ENCODE data around the gene RNPEPL1. TPM values are rescaled to one million over a fixed set of nuclear protein-coding genes. Genes with fewer than 3 reads are reported as not detected.

Gene RNPEPL1
- total RNA-seq, 1 donor from 2014 or later = 15.7 TPM

DNA sequence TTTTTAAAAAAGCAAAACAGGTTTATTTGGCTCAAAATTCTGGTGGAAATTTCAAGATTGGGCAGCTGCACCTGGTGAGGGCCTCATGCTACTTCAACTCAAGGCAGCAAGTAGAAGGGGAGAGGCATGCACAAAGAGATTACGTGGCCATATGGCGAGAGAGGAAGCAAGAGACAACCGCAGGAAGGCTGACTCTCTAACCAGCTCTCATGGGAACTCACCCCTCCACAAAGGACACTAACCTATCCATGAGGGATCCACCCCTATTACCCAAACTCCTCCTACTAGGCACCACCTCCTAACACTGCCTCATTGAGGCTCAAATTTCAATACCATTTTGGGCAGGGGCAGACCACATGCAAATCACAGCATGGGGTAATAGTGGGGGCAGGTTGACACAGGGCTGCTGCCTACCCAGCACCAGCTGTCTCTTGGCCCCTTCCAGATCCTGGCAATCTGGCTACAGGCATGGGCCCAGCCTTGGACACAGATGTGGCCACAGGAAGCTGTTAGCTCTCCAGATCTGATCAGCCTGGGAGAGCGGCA is 16.3 kb downstream of the RNPEPL1 start:
- H3K9me3 ChIP-seq (ENCODE audit: control insufficient read depth in 3 of 3, low read length in 3 of 3) = peaks cover 0 to 2% (median 0%) of the 10 kb centered on the region in 3 donors
- H3K9ac ChIP-seq (ENCODE audit: low read depth in 1 of 3, low read length in 3 of 3) = peak overlapping the region in 2 of 3 donors; percentile 98 to 99
- no peaks in the 10 kb centered on the region for H3K27me3 ChIP-seq (ENCODE audit: control insufficient read depth in 3 of 3, insufficient read depth in 3 of 3, low read length in 3 of 3)
- H3K36me3 ChIP-seq (ENCODE audit: control insufficient read depth in 3 of 3, insufficient read depth in 3 of 3, low read length in 3 of 3) = peaks cover 3 to 7% (median 3%) of the 10 kb centered on the region in 3 donors
- peak overlapping the region; percentile 96 to 98 (median 98) for H3K4me3 ChIP-seq (ENCODE audit: low read length in 3 of 3)
- H3K27ac ChIP-seq (ENCODE audit: low read depth, low read length) = no peak overlapping the region
- H3K4me1 ChIP-seq (ENCODE audit: control insufficient read depth in 3 of 3, insufficient read depth in 3 of 3, low read length in 3 of 3) = peaks cover 38 to 57% (median 38%) of the 10 kb centered on the region in 3 donors

DNA sequence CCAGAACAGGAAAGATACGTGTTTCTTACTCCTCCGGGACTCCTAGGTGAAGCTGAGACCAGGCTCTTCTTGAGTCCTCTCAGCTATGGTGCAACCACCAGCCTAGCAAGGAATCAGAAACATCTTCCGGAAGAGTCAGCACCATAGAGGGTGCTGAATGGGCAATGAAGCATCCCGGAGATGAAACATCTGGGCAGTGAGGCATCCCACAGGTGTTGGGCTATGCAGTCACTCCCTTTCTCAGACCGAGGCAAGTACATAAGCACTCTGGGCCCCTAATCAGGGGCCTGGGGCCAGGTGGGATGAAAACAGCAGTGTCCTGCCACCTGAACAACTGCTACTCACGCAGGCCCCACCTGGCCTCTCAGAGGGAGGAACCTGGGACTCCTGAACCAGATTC is 16.8 kb downstream of the RNPEPL1 start:
- Histone ChIP-seq H3K27ac (ENCODE audit: low read depth, low read length) (no peak overlapping the region), H3K36me3 (ENCODE audit: control insufficient read depth in 3 of 3, insufficient read depth in 3 of 3, low read length in 3 of 3) (peaks cover 8 to 10% (median 8%) of the 10 kb centered on the region in 3 donors), H3K9ac (ENCODE audit: low read depth in 1 of 3, low read length in 3 of 3) (peak overlapping the region; percentile 98 to 99 (median 99)), H3K9me3 (ENCODE audit: control insufficient read depth in 3 of 3, low read length in 3 of 3) (peaks cover 0 to 2% (median 0%) of the 10 kb centered on the region in 3 donors), H3K4me1 (ENCODE audit: control insufficient read depth in 3 of 3, insufficient read depth in 3 of 3, low read length in 3 of 3) (peaks cover 33 to 52% (median 33%) of the 10 kb centered on the region in 3 donors), H3K27me3 (ENCODE audit: control insufficient read depth in 3 of 3, insufficient read depth in 3 of 3, low read length in 3 of 3) (no peaks in the 10 kb centered on the region), H3K4me3 (ENCODE audit: low read length in 3 of 3) (peak overlapping the region; percentile 96 to 98 (median 98))

DNA sequence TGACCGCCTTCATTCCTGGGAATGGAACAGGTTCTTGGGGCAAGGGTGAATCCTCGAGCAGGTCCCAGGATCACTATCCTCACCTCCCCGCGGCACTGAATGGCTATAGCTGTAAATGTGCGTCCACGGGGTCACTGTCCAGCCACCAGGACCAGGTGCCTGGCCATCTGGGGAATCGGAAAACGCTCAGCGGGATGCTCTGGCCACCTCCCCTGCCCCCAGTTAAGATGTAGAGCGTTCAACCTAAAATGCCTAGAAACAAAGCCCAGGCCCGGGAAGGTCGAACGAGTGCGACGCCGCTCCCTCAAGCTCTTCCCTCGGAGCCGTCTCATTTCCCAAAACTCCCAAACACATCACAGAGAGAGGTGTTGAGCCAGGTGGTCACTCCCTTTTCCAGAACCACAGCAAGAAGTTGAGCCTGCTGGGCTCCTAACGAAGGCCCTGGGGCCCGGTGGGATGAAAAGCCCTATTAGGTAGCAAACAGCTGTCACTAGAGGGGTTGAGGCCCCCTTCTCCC is 17.5 kb downstream of the RNPEPL1 start:
- Histone ChIP-seq H3K9ac (ENCODE audit: low read depth in 1 of 3, low read length in 3 of 3) (peak overlapping the region; percentile 98 to 99 (median 99)), H3K4me3 (ENCODE audit: low read length in 3 of 3) (peak overlapping the region; percentile 96 to 98 (median 98)), H3K36me3 (ENCODE audit: control insufficient read depth in 3 of 3, insufficient read depth in 3 of 3, low read length in 3 of 3) (peaks cover 10 to 16% (median 10%) of the 10 kb centered on the region in 3 donors), H3K27me3 (ENCODE audit: control insufficient read depth in 3 of 3, insufficient read depth in 3 of 3, low read length in 3 of 3) (no peaks in the 10 kb centered on the region), H3K27ac (ENCODE audit: low read depth, low read length) (peak overlapping the region; percentile 92), H3K9me3 (ENCODE audit: control insufficient read depth in 3 of 3, low read length in 3 of 3) (peaks cover 0 to 2% (median 0%) of the 10 kb centered on the region in 3 donors), H3K4me1 (ENCODE audit: control insufficient read depth in 3 of 3, insufficient read depth in 3 of 3, low read length in 3 of 3) (peaks cover 31 to 48% (median 31%) of the 10 kb centered on the region in 3 donors)

DNA sequence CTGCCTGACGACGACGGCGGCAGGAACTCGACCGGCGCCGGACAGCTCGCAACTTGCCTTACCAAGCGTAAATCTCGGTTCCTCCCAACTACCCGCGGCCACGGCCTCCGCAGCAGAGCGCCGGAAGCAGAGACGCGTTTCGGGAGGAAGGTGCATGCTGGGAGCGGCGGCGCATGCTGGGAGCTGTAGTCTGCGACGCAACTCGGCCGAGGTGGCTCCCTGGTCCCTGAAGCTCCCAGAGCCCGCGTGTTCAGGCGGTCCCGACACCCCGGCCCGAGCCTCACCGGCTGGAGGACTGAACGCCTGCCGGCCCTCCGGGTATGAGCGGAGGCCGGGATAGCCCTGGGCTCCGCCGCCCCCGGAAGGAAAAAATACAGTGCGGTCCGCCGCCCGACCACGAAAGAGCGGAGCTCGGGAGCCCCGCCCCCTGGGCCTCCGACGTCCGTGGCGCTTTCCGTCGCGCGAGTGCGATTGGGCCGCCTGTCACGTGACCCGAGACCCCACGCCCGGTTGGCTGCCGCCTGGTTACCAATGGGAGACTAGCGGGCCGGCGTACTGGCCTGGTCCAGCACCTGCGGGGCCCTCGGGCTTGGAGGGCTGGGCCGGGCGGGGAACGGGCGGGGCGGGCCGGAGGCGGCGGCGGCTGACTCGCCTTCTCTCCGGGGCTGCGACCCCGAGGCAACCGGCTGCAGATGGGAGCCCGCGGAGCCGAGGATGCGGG is 18.1 kb downstream of the RNPEPL1 start, which contains the start of gene CAPN10:
Gene CAPN10 (plus strand): TSS at position 537 of the 721 bp plus-strand sequence. CDS start 178 bp downstream, at position 715.
- H3K4me1 ChIP-seq (ENCODE audit: control insufficient read depth in 3 of 3, insufficient read depth in 3 of 3, low read length in 3 of 3) = peaks cover 31 to 47% (median 31%) of the 10 kb centered on the region in 3 donors

DNA sequence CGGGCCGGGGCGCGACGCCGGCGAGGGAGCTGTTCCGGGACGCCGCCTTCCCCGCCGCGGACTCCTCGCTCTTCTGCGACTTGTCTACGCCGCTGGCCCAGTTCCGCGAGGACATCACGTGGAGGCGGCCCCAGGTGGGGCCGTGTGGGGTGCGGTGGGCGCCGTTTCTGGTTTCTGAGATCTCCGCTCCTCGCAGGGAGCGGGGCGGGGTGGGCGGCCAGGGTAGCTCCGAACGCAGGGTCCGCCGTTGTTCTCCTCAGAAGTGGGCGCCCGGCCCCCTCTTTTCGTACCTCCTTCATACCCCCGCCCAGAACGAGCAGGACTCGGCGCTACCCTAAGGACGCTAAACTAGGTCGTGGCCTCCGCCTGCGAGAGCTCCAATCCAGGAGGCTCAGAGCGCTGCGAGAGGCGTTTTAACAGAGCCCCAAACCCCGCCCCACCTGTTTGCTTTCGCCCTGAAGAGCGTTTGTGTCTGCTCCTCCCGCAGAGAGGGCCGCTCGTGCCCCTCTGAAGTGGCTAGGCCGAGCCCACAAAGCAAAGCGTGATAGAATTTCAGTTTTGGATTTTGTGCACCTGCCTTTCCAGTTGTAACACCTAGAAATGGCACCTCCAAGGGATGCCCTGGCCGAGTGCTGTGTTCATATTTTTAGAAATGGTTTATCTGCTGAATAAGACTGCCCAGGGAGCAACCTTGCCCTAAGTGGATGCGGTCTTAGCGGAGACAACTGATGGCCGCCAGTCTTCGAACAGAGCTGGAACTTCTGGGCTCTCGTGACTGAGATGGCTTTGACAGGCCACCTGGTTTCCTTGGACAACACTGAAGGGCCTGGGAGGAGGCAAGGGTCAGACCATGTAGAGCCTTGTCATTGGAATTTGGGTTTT is 18.9 kb downstream of the RNPEPL1 start:
- no peaks in the 10 kb centered on the region for H3K27me3 ChIP-seq (ENCODE audit: control insufficient read depth in 3 of 3, insufficient read depth in 3 of 3, low read length in 3 of 3)
- H3K9ac ChIP-seq (ENCODE audit: low read depth in 1 of 3, low read length in 3 of 3) = peak overlapping the region; percentile 87 to 99 (median 98)
- peak overlapping the region; percentile 92 for H3K27ac ChIP-seq (ENCODE audit: low read depth, low read length)
- peaks cover 31 to 47% (median 31%) of the 10 kb centered on the region in 3 donors for H3K4me1 ChIP-seq (ENCODE audit: control insufficient read depth in 3 of 3, insufficient read depth in 3 of 3, low read length in 3 of 3)
- H3K36me3 ChIP-seq (ENCODE audit: control insufficient read depth in 3 of 3, insufficient read depth in 3 of 3, low read length in 3 of 3) = peaks cover 21% of the 10 kb centered on the region in 3 donors
- no peaks in the 10 kb centered on the region for H3K9me3 ChIP-seq (ENCODE audit: control insufficient read depth in 3 of 3, low read length in 3 of 3)
- H3K4me3 ChIP-seq (ENCODE audit: low read length in 3 of 3) = peak overlapping the region; percentile 79 to 98 (median 81)

More for the DNA sequence above, 18.1 kb downstream of the RNPEPL1 start, which contains the start of gene CAPN10:
- Histone ChIP-seq H3K4me3 (ENCODE audit: low read length in 3 of 3) (peak within 1 kb of the TSS; percentile 96 to 98 (median 98)), H3K9me3 (ENCODE audit: control insufficient read depth in 3 of 3, low read length in 3 of 3) (no peaks in the 10 kb centered on the region), H3K36me3 (ENCODE audit: control insufficient read depth in 3 of 3, insufficient read depth in 3 of 3, low read length in 3 of 3) (peaks cover 14 to 19% (median 16%) of the 10 kb centered on the region in 3 donors), H3K27me3 (ENCODE audit: control insufficient read depth in 3 of 3, insufficient read depth in 3 of 3, low read length in 3 of 3) (no peaks in the 10 kb centered on the region), H3K27ac (ENCODE audit: low read depth, low read length) (peak within 1 kb of the TSS; percentile 92), H3K9ac (ENCODE audit: low read depth in 1 of 3, low read length in 3 of 3) (peak within 1 kb of the TSS; percentile 98 to 99 (median 99))

DNA sequence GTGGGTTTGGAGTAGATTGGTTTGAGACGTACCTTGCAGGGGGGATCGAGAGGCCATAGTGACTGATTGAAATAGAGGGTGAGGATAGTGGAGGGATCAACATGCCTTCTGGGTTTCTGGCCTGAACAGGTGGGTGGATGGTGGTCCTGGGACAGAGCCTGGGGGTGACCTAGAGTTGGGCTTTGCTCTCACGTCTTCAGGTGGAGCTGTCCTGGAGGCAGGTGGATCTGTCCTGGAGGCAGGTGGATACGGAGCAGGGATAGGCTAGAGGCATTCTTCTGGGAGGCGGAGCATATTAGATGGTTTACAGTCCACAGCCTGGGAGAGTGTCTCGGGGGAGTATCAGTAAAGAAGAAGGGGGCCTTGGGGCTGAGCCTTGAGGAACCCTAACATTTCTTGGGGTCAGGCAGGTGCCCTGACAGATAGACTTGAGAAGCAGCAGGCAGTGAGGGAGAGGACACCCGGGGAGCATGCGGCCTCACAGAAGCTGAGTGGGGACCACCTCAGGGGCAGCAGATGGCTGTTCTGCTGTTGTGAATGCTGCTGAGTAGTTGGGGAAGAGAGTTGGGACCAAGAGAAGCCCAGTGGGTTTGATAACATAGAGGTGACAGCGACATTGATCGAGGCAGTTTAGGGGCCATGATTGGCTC is 19.8 kb downstream of the RNPEPL1 start:
- H3K4me1 ChIP-seq (ENCODE audit: control insufficient read depth in 3 of 3, insufficient read depth in 3 of 3, low read length in 3 of 3) = peaks cover 31 to 47% (median 31%) of the 10 kb centered on the region in 3 donors
- H3K36me3 ChIP-seq (ENCODE audit: control insufficient read depth in 3 of 3, insufficient read depth in 3 of 3, low read length in 3 of 3) = peaks cover 25 to 29% (median 26%) of the 10 kb centered on the region in 3 donors
- peak overlapping the region; percentile 79 to 98 (median 81) for H3K4me3 ChIP-seq (ENCODE audit: low read length in 3 of 3)
- no peaks in the 10 kb centered on the region for H3K9me3 ChIP-seq (ENCODE audit: control insufficient read depth in 3 of 3, low read length in 3 of 3)
- H3K27me3 ChIP-seq (ENCODE audit: control insufficient read depth in 3 of 3, insufficient read depth in 3 of 3, low read length in 3 of 3) = no peaks in the 10 kb centered on the region
- no peak overlapping the region for H3K27ac ChIP-seq (ENCODE audit: low read depth, low read length)
- peak overlapping the region; percentile 87 to 99 (median 98) for H3K9ac ChIP-seq (ENCODE audit: low read depth in 1 of 3, low read length in 3 of 3)

DNA sequence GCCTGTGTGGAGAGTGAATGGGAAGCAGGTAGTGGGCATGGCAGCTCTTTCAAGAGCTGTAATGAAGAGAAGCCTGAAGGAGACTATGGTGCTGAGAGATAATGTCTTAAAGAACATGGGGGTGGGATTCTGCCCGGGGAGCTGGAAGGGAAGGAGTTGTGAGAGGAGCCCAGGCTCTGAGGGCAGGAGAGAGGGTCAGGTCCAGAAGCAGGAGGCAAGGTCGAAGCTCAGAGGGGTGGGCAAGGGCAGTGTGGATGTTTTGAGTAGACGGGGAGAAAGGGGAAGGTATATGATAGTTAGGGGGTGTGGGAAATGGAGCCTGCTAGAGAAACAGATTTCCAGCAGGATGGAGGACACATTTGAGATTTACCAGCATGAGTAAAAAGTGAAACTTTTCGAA is 20.4 kb downstream of the RNPEPL1 start:
- Histone ChIP-seq H3K9me3 (ENCODE audit: control insufficient read depth in 3 of 3, low read length in 3 of 3) (no peaks in the 10 kb centered on the region), H3K4me1 (ENCODE audit: control insufficient read depth in 3 of 3, insufficient read depth in 3 of 3, low read length in 3 of 3) (peaks cover 31 to 44% (median 31%) of the 10 kb centered on the region in 3 donors), H3K27me3 (ENCODE audit: control insufficient read depth in 3 of 3, insufficient read depth in 3 of 3, low read length in 3 of 3) (no peaks in the 10 kb centered on the region), H3K27ac (ENCODE audit: low read depth, low read length) (no peak overlapping the region), H3K4me3 (ENCODE audit: low read length in 3 of 3) (no peak overlapping the region), H3K9ac (ENCODE audit: low read depth in 1 of 3, low read length in 3 of 3) (peak overlapping the region in 2 of 3 donors; percentile 3 to 99), H3K36me3 (ENCODE audit: control insufficient read depth in 3 of 3, insufficient read depth in 3 of 3, low read length in 3 of 3) (peaks cover 25 to 30% (median 26%) of the 10 kb centered on the region in 3 donors)

DNA sequence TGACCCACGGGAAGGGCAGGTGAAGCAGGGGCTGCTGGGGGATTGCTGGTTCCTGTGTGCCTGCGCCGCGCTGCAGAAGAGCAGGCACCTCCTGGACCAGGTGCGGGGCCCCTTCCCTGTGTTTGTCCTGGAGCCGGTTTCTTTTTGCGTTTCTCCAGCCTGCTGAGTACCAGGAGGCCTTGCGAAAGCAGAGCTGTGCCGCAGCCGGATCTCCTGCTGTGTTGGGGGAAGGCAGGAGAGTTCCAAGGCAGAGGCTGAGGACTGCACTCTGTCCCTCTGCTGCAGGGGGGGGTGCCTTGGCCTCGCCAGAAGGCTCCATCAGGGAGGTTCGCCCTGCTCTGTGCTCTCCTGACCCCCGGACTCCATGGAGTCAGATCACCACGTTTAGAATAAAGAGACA is 21.1 kb downstream of the RNPEPL1 start:
- Histone ChIP-seq H3K9me3 (ENCODE audit: control insufficient read depth in 3 of 3, low read length in 3 of 3) (no peaks in the 10 kb centered on the region), H3K27me3 (ENCODE audit: control insufficient read depth in 3 of 3, insufficient read depth in 3 of 3, low read length in 3 of 3) (no peaks in the 10 kb centered on the region), H3K9ac (ENCODE audit: low read depth in 1 of 3, low read length in 3 of 3) (no peak overlapping the region), H3K36me3 (ENCODE audit: control insufficient read depth in 3 of 3, insufficient read depth in 3 of 3, low read length in 3 of 3) (peaks cover 25 to 36% (median 26%) of the 10 kb centered on the region in 3 donors), H3K4me1 (ENCODE audit: control insufficient read depth in 3 of 3, insufficient read depth in 3 of 3, low read length in 3 of 3) (peaks cover 28 to 40% (median 30%) of the 10 kb centered on the region in 3 donors), H3K4me3 (ENCODE audit: low read length in 3 of 3) (no peak overlapping the region), H3K27ac (ENCODE audit: low read depth, low read length) (no peak overlapping the region)
